ENCODE data around the gene PSTPIP2. TPM values are rescaled to one million over a fixed set of nuclear protein-coding genes. Genes with fewer than 3 reads are reported as not detected.

The PSTPIP2 gene
- total and polyA plus RNA-seq, 9 of the 15 experiments (the other 6 are each of a cell fraction or from before 2014, with no cell fraction given): 14.0 to 45.7 (median 27.1) TPM

- Histone ChIP-seq H3K4me3 (no peak overlapping the region; the same call in 1 of the 2 replicates), H2AFZ (ENCODE audit: low read depth, low read length) (peak overlapping the region; percentile 81), H3K4me1 (replicated peaks in 1 of 2; ENCODE audit: control insufficient read depth in 2 of 2, insufficient read depth in 2 of 2, low read length in 2 of 2) (peaks cover 11 to 47% of the 10 kb centered on the region in 2 experiments; a peak in 4 of 5 replicates), H3K36me3 (ENCODE audit: control insufficient read depth, insufficient read depth, low read length) (peaks cover 2% of the 10 kb centered on the region; the same call in 2 of the 3 replicates), H3K9me3 (replicated peaks; ENCODE audit: control insufficient read depth, insufficient read depth, low read depth, low read length) (no peaks in the 10 kb centered on the region), H3K9ac (ENCODE audit: insufficient read depth in 1 of 2, low read depth in 2 of 2, low read length in 2 of 2) (peak overlapping the region; percentile 68 to 79; a peak in 3 of 4 replicates), H3K79me2 (ENCODE audit: control insufficient read depth, insufficient read depth, low read length) (peaks cover 47% of the 10 kb centered on the region), H3K4me2 (ENCODE audit: insufficient read depth, low read length) (peak overlapping the region; percentile 78), H3K27me3 (ENCODE audit: control insufficient read depth in 2 of 2, insufficient read depth in 2 of 2, low read length in 2 of 2) (no peaks in the 10 kb centered on the region), H3K27ac (ENCODE audit: extremely low read depth, low read depth, low read length) (peak overlapping the region; percentile 96), H4K20me1 (replicated peaks; ENCODE audit: control insufficient read depth, insufficient read depth, low read length) (no peaks in the 10 kb centered on the region), H3K9me1 (ENCODE audit: control insufficient read depth, insufficient read depth, low read length) (no peaks in the 10 kb centered on the region)
- intact Hi-C loops (cut with micrococcal nuclease): no loop called here
- peak; percentile 31 to 84 (median 54) for DNase-seq (ENCODE audit: extremely low read depth in 1 of 4, low spot score in 3 of 4)
- CTCF ChIA-PET (ENCODE audit: low intra/inter-chr PET ratio): no interaction called here
- peak; percentile 75 for ATAC-seq
- BruUV-seq (replicated peaks): no TSS peak
- FAIRE-seq: peak; percentile 95
- in situ Hi-C loops (cut with MboI): no loop called here
- POLR2A ChIA-PET: interaction anchor here (0.6 to 1.6 kb wide), 6 partner anchors 9 to 126 kb away, joined by 3 to 7 read pairs (median 5); partner anchors contain the start of gene PSTPIP2
- WGBS (ENCODE audit: insufficient coverage, low coverage, missing lambda C conversion rate): 6% methylated on average over 2 of the region's 3 CpGs
- TF ChIP-seq ILF3 (IDR thresholded peaks at IDR 0.05; ENCODE audit: borderline replicate concordance) (no peak), ZNF644 (tag; IDR thresholded peaks at IDR 0.05; ENCODE audit: low read depth) (no peak), ZBTB26 (CRISPR knock-in tag; IDR thresholded peaks at IDR 0.05) (no peak), ETV6 (IDR thresholded peaks at IDR 0.05; ENCODE audit: borderline replicate concordance in 1 of 2, low read depth in 2 of 2, low read length in 1 of 2) (no peak), ETV6 (CRISPR knock-in tag; IDR thresholded peaks at IDR 0.05; ENCODE audit: borderline replicate concordance) (no peak), HNRNPH1 (optimal IDR thresholded peaks at IDR 0.05; ENCODE audit: low read depth, low read length) (no peak), ZEB2 (IDR thresholded peaks at IDR 0.05) (0 out of 2 replicates have a peak, but pooled peaks have one; percentile 15), EP300 (IDR thresholded peaks at IDR 0.05; ENCODE audit: low read length) (peak; percentile 90), ZNF511 (CRISPR knock-in tag; IDR thresholded peaks at IDR 0.05) (no peak), HDAC1 (IDR thresholded peaks at IDR 0.05) (no peak), ZSCAN29 (IDR thresholded peaks at IDR 0.05) (no peak), HSF4 (CRISPR knock-in tag; IDR thresholded peaks at IDR 0.05; ENCODE audit: borderline replicate concordance) (no peak)
- TF ChIP-seq, protein P1, sequence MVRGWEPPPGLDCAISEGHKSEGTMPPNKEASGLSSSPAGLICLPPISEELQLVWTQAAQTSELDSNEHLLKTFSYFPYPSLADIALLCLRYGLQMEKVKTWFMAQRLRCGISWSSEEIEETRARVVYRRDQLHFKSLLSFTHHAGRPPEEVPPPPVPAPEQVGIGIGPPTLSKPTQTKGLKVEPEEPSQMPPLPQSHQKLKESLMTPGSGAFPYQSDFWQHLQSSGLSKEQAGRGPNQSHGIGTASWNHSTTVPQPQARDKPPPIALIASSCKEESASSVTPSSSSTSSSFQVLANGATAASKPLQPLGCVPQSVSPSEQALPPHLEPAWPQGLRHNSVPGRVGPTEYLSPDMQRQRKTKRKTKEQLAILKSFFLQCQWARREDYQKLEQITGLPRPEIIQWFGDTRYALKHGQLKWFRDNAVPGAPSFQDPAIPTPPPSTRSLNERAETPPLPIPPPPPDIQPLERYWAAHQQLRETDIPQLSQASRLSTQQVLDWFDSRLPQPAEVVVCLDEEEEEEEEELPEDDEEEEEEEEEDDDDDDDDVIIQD (CRISPR knock-in tag; IDR thresholded peaks at IDR 0.05): no peak
- TF ChIP-seq, protein P2, sequence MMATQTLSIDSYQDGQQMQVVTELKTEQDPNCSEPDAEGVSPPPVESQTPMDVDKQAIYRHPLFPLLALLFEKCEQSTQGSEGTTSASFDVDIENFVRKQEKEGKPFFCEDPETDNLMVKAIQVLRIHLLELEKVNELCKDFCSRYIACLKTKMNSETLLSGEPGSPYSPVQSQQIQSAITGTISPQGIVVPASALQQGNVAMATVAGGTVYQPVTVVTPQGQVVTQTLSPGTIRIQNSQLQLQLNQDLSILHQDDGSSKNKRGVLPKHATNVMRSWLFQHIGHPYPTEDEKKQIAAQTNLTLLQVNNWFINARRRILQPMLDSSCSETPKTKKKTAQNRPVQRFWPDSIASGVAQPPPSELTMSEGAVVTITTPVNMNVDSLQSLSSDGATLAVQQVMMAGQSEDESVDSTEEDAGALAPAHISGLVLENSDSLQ (IDR thresholded peaks at IDR 0.05): peak; percentile 67; the same call in 1 of the 2 replicates
- TF ChIP-seq, protein P3, sequence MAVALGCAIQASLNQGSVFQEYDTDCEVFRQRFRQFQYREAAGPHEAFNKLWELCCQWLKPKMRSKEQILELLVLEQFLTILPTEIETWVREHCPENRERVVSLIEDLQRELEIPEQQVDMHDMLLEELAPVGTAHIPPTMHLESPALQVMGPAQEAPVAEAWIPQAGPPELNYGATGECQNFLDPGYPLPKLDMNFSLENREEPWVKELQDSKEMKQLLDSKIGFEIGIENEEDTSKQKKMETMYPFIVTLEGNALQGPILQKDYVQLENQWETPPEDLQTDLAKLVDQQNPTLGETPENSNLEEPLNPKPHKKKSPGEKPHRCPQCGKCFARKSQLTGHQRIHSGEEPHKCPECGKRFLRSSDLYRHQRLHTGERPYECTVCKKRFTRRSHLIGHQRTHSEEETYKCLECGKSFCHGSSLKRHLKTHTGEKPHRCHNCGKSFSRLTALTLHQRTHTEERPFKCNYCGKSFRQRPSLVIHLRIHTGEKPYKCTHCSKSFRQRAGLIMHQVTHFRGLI (CRISPR knock-in tag; IDR thresholded peaks at IDR 0.05): no peak
Observed at GRCh38 chr18:46060359-46060841, 11.7 kb downstream of the PSTPIP2 start.
